ENCODE measurements around the gene PCTP. TPM values are rescaled to one million over a fixed set of nuclear protein-coding genes. Genes with fewer than 3 reads are reported as not detected.

Gene PCTP
- total and polyA plus RNA-seq, 9 of the 15 experiments (the other 6 are each of a cell fraction or from before 2014, with no cell fraction given): 10.9 to 62.3 (median 41.2) TPM

DNA sequence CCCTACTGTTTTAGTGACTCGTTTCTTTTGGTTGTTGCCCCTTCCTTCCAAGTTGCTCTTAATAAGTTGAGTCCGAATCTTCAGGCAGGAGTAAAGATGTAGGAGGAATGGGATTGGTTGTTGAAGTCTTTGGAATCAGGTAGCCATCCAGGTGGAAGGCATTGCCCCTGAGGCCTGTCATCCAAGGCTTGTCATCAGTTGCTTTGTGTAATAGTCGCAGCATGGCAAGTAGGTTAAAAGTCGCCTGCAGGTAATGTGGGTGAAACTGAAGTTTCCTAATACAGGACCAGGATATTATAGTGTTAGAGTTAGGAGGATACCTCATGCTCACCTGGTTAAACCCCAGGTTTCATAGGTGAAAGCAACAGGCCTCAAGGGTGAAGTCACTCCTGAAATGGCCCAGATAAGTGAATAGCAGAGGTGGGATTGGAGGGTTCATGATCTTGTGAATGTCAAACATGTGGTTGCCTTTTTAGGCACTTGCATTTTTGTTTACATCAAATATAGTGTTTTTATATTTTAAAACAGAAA is 934 bp downstream of the PCTP start (continued):
- TF ChIP-seq, protein P1, sequence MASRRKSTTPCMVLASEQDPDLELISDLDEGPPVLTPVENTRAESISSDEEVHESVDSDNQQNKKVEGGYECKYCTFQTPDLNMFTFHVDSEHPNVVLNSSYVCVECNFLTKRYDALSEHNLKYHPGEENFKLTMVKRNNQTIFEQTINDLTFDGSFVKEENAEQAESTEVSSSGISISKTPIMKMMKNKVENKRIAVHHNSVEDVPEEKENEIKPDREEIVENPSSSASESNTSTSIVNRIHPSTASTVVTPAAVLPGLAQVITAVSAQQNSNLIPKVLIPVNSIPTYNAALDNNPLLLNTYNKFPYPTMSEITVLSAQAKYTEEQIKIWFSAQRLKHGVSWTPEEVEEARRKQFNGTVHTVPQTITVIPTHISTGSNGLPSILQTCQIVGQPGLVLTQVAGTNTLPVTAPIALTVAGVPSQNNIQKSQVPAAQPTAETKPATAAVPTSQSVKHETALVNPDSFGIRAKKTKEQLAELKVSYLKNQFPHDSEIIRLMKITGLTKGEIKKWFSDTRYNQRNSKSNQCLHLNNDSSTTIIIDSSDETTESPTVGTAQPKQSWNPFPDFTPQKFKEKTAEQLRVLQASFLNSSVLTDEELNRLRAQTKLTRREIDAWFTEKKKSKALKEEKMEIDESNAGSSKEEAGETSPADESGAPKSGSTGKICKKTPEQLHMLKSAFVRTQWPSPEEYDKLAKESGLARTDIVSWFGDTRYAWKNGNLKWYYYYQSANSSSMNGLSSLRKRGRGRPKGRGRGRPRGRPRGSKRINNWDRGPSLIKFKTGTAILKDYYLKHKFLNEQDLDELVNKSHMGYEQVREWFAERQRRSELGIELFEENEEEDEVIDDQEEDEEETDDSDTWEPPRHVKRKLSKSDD (conservative IDR thresholded peaks at IDR 0.05; ENCODE audit: low read length): no peak
- no peak for TF ChIP-seq PCBP2 (IDR thresholded peaks at IDR 0.05; ENCODE audit: low read depth, low read length, poor library complexity, severe bottlenecking)

DNA sequence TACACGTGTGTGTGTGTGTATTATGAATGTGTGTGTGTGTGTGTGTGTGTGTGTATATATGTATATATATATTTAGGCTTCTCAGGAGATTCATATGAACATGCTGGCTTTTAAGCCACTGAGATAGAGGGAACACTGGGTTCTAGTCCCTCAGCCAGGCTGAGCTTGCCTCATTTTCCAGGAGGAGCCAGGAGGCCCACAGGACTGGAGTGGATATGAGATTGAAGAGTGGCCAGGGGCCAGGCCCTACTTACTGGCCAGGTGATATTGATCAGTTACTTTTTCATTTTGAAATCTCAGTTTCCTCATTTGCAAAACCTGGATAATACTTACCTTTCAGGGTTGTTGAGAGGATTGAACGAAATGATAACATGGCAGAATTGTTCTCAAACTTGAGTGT is 5.8 kb downstream of the PCTP start:
- Histone ChIP-seq H3K27ac (ENCODE audit: extremely low read depth, low read depth, low read length) (no peak overlapping the region), H3K9ac (ENCODE audit: insufficient read depth in 1 of 2, low read depth in 2 of 2, low read length in 2 of 2) (no peak overlapping the region), H3K4me3 (no peak overlapping the region), H4K20me1 (replicated peaks; ENCODE audit: control insufficient read depth, insufficient read depth, low read length) (no peaks in the 10 kb centered on the region), H3K79me2 (ENCODE audit: control insufficient read depth, insufficient read depth, low read length) (peaks cover 84% of the 10 kb centered on the region), H3K9me1 (ENCODE audit: control insufficient read depth, insufficient read depth, low read length) (no peaks in the 10 kb centered on the region), H3K9me3 (replicated peaks; ENCODE audit: control insufficient read depth, insufficient read depth, low read depth, low read length) (no peaks in the 10 kb centered on the region), H3K4me2 (ENCODE audit: insufficient read depth, low read length) (no peak overlapping the region), H3K36me3 (ENCODE audit: control insufficient read depth, insufficient read depth, low read length) (peaks cover 22% of the 10 kb centered on the region; the same call in 2 of the 3 replicates), H3K27me3 (ENCODE audit: control insufficient read depth in 2 of 2, insufficient read depth in 2 of 2, low read length in 2 of 2) (no peaks in the 10 kb centered on the region), H3K4me1 (replicated peaks in 1 of 2; ENCODE audit: control insufficient read depth in 2 of 2, insufficient read depth in 2 of 2, low read length in 2 of 2) (peaks cover 0 to 21% of the 10 kb centered on the region in 2 experiments; a peak in 4 of 5 replicates), H2AFZ (ENCODE audit: low read depth, low read length) (no peak overlapping the region)
- ATAC-seq (no peak), FAIRE-seq (no peak), DNase-seq (ENCODE audit: extremely low read depth in 1 of 4, low spot score in 3 of 4) (no peak)
- TF ChIP-seq, protein P2, sequence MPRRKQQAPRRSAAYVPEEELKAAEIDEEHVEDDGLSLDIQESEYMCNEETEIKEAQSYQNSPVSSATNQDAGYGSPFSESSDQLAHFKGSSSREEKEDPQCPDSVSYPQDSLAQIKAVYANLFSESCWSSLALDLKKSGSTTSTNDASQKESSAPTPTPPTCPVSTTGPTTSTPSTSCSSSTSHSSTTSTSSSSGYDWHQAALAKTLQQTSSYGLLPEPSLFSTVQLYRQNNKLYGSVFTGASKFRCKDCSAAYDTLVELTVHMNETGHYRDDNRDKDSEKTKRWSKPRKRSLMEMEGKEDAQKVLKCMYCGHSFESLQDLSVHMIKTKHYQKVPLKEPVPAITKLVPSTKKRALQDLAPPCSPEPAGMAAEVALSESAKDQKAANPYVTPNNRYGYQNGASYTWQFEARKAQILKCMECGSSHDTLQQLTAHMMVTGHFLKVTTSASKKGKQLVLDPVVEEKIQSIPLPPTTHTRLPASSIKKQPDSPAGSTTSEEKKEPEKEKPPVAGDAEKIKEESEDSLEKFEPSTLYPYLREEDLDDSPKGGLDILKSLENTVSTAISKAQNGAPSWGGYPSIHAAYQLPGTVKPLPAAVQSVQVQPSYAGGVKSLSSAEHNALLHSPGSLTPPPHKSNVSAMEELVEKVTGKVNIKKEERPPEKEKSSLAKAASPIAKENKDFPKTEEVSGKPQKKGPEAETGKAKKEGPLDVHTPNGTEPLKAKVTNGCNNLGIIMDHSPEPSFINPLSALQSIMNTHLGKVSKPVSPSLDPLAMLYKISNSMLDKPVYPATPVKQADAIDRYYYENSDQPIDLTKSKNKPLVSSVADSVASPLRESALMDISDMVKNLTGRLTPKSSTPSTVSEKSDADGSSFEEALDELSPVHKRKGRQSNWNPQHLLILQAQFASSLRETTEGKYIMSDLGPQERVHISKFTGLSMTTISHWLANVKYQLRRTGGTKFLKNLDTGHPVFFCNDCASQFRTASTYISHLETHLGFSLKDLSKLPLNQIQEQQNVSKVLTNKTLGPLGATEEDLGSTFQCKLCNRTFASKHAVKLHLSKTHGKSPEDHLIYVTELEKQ (CRISPR knock-in tag; IDR thresholded peaks at IDR 0.05): no peak
- TF ChIP-seq MEF2A (IDR thresholded peaks at IDR 0.05; ENCODE audit: control insufficient read depth, low read depth, low read length) (no peak), ZNF764 (CRISPR knock-in tag; IDR thresholded peaks at IDR 0.05; ENCODE audit: low read depth) (no peak)
- TF ChIP-seq, protein P3, sequence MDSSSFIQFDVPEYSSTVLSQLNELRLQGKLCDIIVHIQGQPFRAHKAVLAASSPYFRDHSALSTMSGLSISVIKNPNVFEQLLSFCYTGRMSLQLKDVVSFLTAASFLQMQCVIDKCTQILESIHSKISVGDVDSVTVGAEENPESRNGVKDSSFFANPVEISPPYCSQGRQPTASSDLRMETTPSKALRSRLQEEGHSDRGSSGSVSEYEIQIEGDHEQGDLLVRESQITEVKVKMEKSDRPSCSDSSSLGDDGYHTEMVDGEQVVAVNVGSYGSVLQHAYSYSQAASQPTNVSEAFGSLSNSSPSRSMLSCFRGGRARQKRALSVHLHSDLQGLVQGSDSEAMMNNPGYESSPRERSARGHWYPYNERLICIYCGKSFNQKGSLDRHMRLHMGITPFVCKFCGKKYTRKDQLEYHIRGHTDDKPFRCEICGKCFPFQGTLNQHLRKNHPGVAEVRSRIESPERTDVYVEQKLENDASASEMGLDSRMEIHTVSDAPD (CRISPR knock-in tag; IDR thresholded peaks at IDR 0.05): no peak
- ChIA-PET CTCF (ENCODE audit: low intra/inter-chr PET ratio) (no interaction called here), POLR2A (interaction anchor here (0.6 to 1.0 kb wide), 2 partner anchors 77 to 235 kb away, joined by 3 read pairs; no protein-coding TSS in a partner anchor)
- BruUV-seq (replicated peaks): no TSS peak
- 74% methylated on average over 2 of the region's 2 CpGs for WGBS (ENCODE audit: insufficient coverage, low coverage, missing lambda C conversion rate)
- in situ Hi-C loops (cut with MboI) (no loop called here), intact Hi-C loops (cut with micrococcal nuclease) (no loop called here)
